GM10847 (cell line): ENCODE results near the gene LAPTM5.

Experiments
- POLR2A ChIP-seq: IDR thresholded peaks from 2 replicates; pipeline ENCODE4 v1.6.1; 2011; ENCODE audit not compliant: insufficient read length; ENCODE audit errors: extremely low read depth

LAPTM5 gene

DNA sequence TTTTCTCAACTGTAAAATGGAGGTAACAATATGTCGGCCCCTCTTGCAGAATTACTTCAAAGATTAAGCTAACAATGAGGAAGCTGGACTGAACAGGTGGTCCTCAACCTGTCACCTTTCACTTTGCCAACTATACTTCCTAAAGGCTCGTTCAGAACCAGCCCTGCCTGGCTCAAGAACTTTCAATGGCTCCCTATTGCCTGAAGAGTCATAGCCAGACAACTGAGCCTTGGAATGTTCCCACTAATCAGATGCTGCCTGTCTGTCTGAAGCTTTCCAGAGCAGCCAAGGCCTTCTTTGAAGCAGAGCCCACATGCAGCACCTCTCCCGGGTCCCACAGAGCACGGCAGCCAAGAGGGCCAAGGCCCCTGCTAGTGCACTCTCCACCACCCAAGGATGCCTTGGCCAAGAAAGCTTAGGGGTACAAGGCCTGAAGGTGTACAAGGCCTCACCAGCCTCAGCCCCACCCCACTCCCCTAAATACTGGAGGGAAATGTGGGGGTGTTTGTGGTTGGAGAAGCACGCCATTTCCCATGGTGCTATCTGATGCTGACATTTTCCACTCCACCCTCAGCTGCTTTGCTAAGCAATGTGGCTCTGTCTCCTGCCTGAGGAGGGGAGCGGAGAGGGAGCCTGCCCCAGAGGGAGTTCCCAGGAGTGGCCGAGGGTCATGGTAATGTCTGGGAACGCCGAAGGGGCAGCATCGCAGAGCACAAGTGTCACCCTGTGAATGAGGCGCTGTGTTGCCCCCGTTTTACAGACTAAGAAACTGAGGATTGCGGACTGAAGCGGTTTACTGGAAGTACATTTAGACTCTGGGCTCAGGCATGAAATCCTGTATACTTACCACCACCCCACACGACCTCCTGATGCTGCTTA is 8.2 kb upstream of the LAPTM5 start:
- TF ChIP-seq POLR2A, result no peak

DNA sequence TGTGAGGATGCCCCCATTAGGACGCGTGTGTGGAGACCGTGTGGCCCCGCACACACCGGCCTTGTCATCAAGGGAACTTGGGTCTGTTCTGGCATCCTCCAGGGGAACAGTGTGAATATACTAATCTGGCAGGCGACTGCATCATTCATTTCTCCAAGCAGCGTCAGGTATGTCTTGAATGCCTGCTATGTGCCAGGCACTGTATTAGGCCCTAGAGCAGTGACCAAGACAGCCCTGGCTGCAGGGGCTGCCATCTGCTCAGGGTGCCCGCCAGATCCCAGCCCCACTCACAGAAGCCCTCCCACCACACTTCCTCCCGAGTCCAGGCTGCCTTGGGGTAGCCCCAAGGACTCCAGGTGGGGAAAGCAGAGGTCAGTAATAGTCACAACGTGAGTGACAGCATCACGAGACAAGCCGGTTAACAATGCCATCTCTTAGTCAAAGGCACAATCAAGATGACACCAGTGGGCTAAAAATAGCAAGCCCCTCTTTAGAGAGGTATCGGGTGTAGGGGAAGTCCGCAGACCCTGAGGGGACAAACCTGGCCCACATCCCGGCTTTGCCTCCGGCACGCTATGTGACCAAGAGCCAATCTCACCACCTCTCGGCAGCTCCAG is 7.5 kb upstream of the LAPTM5 start:
- TF ChIP-seq POLR2A, result no peak

DNA sequence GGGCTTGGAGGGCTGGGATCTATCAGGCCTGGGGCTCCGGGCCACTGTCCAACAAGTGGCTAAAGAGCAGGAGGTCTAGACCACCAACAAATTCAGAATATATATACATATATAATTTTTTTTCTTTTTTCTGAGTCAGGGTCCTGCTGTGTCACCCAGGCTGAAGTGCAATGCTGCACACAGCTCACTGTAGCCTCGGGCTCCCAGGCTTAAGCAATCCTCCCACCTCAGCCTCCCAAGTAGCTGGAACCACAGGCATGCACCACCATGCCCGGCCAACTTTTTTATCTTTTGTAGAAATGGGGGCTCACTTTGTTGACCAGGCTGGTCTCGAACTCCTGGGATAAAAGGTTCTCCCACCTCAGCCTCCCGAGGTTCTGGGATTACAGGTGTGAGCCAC is 6.8 kb upstream of the LAPTM5 start:
- TF ChIP-seq POLR2A, result no peak

DNA sequence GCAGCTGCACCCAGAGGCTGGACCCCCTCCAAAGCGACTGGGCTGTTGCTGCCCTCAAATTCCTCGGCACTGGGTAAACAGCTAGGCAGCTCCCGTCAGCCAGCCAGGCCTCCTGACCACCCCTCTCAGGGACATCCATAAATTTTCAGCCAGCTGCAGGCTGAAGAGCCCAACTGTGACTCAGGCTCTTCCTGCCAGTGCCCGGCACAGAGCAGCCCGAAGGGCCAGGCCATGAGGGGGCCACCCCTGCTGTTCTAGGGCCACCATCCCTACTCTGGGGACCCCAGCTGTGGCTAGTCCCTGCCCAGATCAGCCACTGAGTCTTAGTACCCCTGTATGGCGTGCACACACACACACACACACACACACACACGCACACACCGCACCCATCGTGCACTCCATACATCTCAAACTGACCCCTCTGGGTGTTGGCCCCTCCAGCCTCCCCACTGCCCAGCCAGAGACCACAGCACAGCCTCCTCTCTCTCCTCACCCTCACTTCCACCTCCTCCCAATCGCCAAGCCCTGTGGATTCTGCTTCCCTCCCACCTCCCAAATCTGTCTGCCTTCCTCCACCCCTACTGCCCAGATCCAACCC is 6.2 kb upstream of the LAPTM5 start:
- TF ChIP-seq POLR2A, result no peak

DNA sequence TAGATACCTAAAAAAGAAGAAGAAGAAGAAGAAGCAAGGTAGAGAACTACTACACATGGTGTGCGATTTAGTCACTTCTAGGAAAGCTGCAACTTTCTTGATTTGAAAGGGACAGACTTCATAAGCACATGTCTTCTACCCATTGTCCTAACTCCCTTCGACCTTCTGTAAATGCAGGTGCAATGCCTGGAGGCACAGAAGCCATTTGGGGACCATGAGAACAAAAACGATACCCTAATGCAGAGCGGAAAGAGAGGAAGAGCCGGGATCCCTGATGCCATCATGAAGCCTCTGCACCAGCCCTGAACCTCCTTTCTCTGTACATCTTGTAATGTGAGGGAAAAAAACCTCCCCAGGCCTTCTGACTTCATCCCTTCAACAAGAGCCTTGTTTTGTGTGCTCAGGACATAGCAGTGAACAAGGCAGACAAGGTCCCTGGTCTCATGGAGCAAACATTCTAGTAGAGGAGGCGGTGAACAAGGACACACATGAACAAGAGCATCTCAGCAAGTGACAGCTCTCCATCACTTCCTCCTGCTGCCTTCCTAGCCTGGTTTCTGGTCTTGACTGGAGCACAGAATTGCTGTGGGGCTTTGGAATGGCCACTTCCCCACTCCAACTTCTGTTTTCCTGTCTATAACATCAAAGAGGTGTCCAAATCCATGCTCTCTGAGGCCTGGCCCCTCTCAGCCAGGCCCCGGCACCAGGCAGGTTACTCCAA is 5.5 kb upstream of the LAPTM5 start:
- TF ChIP-seq POLR2A, result no peak

DNA sequence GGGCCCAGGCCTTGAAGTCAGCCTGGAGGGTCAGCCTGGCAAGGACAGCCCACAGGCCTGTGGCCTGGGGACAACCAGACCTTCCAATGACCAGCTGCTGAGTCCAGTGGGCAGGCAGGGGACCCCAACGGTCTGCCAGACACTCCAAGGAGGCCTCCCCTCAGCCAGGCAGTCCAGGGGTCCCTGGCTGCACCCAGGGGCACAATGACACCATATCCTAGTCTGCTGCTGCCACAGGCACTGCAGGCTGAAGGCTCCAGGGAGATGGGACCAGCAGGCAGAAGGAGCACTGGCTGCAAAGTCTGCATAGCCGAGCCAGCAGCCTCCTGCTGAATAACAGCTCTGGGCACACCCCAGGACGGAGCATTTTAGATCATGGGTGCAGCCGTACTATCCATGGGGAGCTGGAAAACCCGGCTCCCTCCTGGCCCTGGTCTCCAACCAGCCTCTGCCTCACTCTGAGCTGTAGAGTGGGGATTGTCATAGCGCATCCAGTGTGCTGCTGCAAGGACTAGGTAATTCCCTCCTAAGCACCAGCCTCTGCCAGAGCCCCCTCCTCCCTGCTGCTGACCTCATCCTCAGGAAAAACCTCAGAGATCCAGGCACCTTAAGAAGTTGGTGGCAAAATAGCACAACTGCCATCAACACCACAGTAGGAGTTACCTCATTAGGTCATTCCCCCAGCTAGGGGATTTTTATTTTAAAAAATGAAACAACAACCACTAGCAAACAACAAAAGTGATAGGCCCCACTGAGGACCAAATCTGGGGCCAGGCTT is 4.8 kb upstream of the LAPTM5 start:
- TF ChIP-seq POLR2A, result no peak

DNA sequence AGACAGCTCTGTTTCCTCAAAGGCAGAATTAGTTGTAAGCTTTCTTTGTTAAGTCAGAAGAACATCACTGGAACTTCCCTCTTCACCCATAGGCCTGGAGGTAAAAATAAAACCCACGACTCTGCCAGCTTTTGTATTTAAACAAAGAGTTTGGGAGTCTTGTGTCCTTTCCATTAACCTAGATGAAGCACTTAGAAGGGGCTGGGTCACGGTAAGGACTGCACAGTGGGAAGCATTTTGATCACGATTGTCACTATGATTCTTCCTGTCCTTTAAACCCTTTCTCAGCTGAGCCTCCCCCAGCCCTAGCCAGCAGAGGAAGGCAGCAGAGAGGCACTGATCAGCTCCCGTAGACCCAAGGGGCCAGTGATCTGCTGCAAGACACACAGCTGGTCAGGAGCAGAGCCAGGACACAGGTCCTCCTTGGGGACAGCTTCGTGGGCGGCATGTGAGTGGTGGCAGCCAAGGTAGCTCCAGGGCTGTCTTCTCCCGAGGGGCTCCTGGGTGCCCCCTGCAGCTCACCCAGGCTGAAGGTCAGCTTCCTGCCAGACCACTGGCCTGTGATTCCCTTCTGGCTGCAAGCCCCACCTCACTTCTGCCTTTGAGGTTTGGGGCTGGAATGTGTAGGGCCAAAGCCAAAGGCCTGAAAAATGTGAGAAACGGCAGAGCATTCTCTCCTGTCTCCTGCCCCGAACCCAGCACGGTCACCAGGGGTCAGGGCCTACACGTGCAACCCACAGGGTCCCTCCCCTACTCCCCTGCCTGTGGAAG is 4.0 kb upstream of the LAPTM5 start:
- no peak for TF ChIP-seq POLR2A

DNA sequence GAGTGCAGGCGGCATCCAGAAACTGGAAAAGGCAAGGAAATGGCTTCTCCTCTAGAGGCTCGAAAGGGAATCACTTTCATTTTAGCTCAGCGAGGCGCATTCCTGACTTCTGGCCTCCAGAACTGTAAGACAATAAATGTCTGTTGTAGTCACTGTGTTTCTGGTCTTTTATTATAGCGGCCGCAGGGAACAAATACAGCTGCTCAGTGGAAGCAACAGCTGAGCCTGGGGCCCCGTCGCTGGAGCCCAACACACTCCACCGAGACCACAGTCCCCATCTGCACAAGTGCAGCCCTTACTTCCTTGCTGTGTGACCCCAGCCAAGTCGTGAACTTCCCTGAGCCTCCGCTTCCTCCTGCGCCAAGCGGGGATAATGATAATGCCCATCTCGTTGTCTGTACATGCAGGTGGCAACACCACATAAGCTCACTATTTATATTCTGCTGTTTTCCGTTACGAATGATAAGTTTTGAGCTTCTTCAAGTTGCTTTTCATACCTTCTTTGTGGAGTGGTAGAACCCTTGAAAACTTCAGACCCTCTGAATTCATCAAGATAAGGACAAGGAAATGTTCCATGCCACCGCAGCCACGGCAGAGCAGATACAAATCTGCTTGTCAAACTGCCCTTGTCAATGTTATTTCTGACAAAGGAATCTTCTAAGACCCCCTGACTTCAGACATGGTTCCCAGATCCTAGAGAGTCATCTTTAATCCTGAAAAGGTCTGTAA is 3.2 kb upstream of the LAPTM5 start:
- TF ChIP-seq POLR2A, result no peak

DNA sequence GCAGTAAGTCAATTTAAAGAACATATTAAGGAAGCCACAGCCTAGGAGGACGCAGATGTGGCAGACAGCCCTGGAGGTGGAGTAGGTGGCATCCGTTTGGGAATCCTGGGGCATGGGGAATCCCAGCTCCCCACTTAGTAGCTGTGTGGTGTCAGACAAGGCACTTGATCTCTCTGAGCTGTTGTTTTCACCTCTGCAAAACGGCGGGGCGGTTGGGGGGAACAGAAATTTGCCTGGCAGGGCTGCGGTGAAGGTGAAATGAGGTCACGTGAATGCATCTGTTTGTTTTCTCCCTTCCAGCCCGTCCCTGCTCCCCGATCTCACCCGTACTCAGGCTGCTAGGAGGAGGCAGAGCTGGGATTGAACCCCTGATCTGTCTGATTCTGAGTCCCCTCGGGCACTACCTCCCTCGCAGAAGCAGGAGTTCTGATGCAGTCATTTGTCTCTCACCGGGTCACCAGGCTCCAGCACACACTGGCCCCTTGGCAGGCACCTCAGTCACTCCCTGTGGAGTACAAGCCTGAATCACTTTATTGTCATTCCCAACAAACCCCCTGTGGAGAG is 2.2 kb upstream of the LAPTM5 start:
- TF ChIP-seq POLR2A, result no peak

DNA sequence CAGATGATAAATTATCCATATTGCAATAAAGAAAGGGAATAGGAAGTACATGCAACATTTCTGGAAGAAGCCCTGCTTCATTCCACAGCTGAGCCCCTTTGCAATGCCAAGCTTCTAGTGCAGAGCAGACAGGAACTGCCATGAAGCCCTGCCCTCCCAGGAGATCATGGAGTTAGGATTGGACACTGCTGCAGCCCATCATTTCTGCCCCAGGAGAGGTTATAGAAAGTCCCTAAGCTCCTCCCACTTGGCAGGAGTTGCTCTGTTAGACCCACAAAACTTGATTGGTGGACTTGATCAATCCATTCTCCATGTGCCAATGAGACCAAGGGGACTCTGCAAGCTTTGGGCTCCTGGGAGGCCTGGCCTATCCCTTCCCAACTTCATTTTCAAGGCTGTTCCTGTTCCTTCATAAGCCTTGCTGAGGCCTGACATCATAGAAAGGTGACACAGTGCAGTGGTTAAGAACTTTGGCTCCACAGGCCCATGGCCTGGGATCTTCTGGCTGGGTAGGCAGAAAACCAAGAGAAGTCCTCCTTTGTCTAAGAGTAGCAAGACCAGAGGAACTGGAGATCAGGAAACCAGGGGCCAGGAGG is 1.3 kb upstream of the LAPTM5 start:
- TF ChIP-seq POLR2A, result no peak

DNA sequence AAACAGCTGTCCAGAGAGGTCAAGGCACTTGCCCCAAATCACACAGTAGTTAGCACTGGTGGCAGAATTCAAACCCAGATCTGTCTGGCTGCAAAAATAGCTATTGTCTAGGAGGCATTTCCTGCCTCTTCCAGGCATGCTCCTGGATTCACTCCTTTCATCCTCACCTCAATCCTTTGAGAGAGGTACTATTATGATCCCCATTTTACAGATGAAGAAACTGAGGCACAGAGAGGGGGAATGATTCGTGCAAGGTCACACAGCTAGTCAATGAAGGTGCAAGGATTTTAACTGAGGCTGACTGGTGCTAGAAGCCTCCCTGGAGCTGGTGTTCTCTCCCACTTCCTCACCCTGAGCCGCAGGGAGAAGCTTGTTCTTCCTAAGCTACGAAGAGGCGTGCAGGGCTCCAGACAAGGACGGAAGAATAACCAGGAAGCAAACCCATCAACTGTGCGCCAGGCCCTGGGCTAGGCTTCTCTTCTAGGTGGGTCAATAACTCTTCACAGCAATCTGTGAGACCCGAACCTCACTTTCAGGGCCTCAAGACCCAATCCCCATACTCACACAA is 631 bp upstream of the LAPTM5 start:
- no peak for TF ChIP-seq POLR2A

DNA sequence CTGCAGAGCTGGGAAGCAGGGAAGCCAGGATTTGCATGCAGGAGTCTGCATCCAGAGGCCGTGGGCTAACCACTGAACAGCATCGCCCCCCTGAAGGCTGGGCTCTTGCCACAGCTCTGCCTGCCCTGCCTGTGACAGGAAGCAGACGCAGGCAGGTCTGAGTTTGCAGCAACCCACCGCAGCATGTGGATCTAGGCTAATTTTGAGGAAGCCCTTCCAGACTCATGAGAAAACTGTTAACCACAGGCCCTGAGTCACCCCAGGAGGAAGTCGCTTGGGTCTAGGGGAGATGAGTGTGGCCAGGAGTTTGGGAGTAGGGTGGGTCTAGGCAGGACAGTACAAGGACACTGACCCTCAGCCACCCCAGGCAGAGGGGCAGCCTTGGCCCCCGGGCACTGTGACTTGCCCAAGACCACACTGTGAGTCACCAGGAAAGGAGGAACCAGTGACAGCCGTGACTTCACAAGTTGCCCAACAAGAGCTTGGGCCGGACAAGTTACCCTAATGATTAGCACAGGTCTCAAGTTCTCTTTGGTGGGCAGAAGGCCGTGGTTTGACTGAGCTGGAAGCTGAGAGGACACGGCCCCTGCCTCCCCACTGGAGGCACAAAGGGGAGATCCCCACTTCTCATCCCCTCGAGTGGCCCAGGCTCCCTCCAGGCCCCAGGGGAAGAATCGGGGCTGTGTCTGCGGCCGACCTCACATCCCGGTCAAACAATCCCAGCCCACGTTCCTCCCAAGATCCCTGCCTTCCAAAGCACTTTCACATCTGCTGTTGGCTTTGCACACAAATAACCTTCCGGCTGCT is 826 bp downstream of the LAPTM5 start:
- no peak for TF ChIP-seq POLR2A
